SK-N-SH treated with all-trans-retinoic acid at 6 μM for 48 hours (cell line): ENCODE measurements around the gene STEAP3.

Experiments
- ATAC-seq: fragments of 200-7000 bp; cut with Tn5 transposase; 3 replicates; pipeline ENCODE4 v1.9.1; 2020; ENCODE audit warnings: mild to moderate bottlenecking, moderate library complexity
- ARNTL ChIP-seq: fragments of 450-650 bp; formaldehyde crosslinking; IDR thresholded peaks from 2 replicates; pipeline ENCODE4 v1.5.0; 2020; ENCODE audit warnings: low read depth, mild to moderate bottlenecking, moderate library complexity, borderline replicate concordance
- BACH2 ChIP-seq: fragments of 250-450 bp; sonication (Bioruptor Pico); IDR thresholded peaks from 2 replicates; pipeline ENCODE4 v1.9.0; 2021; ENCODE audit warnings: mild to moderate bottlenecking, borderline replicate concordance
- CSDC2 ChIP-seq: fragments of 250-450 bp; sonication (Bioruptor Pico); IDR thresholded peaks from 2 replicates; pipeline ENCODE4 v1.5.0; 2020; ENCODE audit warnings: mild to moderate bottlenecking, moderate library complexity
- CSRNP3 ChIP-seq: fragments of 250-450 bp; sonication (Bioruptor Pico); IDR thresholded peaks from 2 replicates; pipeline ENCODE4 v1.5.1; 2021; ENCODE audit warnings: mild to moderate bottlenecking, moderate library complexity
- ESRRG ChIP-seq: fragments of 250-450 bp; sonication (Bioruptor Pico); IDR thresholded peaks from 2 replicates; pipeline ENCODE4 v1.6.1; 2021; ENCODE audit warnings: mild to moderate bottlenecking
- GLIS3 ChIP-seq: fragments of 250-450 bp; sonication (Bioruptor Pico); IDR thresholded peaks from 2 replicates; pipeline ENCODE4 v1.5.0; 2020; ENCODE audit warnings: mild to moderate bottlenecking, moderate library complexity
- ISL1 ChIP-seq: fragments of 250-450 bp; sonication (Bioruptor Pico); IDR thresholded peaks from 2 replicates; pipeline ENCODE4 v2.1.2; 2022; ENCODE audit warnings: mild to moderate bottlenecking, moderate library complexity
- OSR1 ChIP-seq: fragments of 250-450 bp; sonication (Bioruptor Pico); IDR thresholded peaks from 2 replicates; pipeline ENCODE4 v1.8.0; 2022; ENCODE audit warnings: moderate library complexity, mild to moderate bottlenecking, inconsistent platforms
- PATZ1 ChIP-seq: fragments of 250-450 bp; sonication (Bioruptor Pico); IDR thresholded peaks from 2 replicates; pipeline ENCODE4 v1.8.0; 2020; ENCODE audit warnings: mild to moderate bottlenecking, moderate library complexity, borderline replicate concordance
- POU6F1 ChIP-seq: fragments of 250-450 bp; sonication (Bioruptor Pico); IDR thresholded peaks from 2 replicates; pipeline ENCODE4 v1.8.0; 2021; ENCODE audit warnings: low read depth, mild to moderate bottlenecking, moderate library complexity, borderline replicate concordance
- RARB ChIP-seq: fragments of 250-450 bp; sonication (Bioruptor Pico); IDR thresholded peaks from 2 replicates; pipeline ENCODE4 v1.8.0; 2021; ENCODE audit warnings: mild to moderate bottlenecking, moderate library complexity
- SNAI2 ChIP-seq: fragments of 250-450 bp; sonication (Bioruptor Pico); IDR thresholded peaks from 2 replicates; pipeline ENCODE4 v1.5.0; 2020; ENCODE audit warnings: mild to moderate bottlenecking, moderate library complexity
- TCF4 ChIP-seq: fragments of 250-450 bp; sonication (Bioruptor Pico); IDR thresholded peaks from 2 replicates; pipeline ENCODE4 v1.8.0; 2021; ENCODE audit warnings: mild to moderate bottlenecking, moderate library complexity, borderline replicate concordance
- TOX ChIP-seq: fragments of 250-450 bp; sonication (Bioruptor Pico); IDR thresholded peaks from 2 replicates; pipeline ENCODE4 v1.8.0; 2021; ENCODE audit warnings: mild to moderate bottlenecking, moderate library complexity, borderline replicate concordance
- TSHZ2 ChIP-seq: fragments of 250-450 bp; sonication (Bioruptor Pico); IDR thresholded peaks from 2 replicates; pipeline ENCODE4 v1.5.0; 2020; ENCODE audit warnings: mild to moderate bottlenecking, moderate library complexity
- ZC3H10 ChIP-seq: fragments of 250-450 bp; sonication (Bioruptor Pico); IDR thresholded peaks from 2 replicates; pipeline ENCODE4 v1.5.1; 2021; ENCODE audit warnings: mild to moderate bottlenecking, moderate library complexity
- ZFP3 ChIP-seq: fragments of 250-450 bp; sonication (Bioruptor Pico); IDR thresholded peaks from 2 replicates; pipeline ENCODE4 v1.5.0; 2020; ENCODE audit warnings: mild to moderate bottlenecking, moderate library complexity
- ZFP30 ChIP-seq: fragments of 450-650 bp; formaldehyde crosslinking; IDR thresholded peaks from 2 replicates; pipeline ENCODE4 v1.5.0; 2022; ENCODE audit warnings: mild to moderate bottlenecking, moderate library complexity
- ZNF565 ChIP-seq: fragments of 450-650 bp; formaldehyde crosslinking; conservative IDR thresholded peaks from 2 replicates; pipeline ENCODE4 v1.5.0; 2020; ENCODE audit warnings: low read depth, mild to moderate bottlenecking, moderate library complexity
- ZNF70 ChIP-seq: fragments of 450-650 bp; formaldehyde crosslinking; IDR thresholded peaks from 2 replicates; pipeline ENCODE4 v1.5.0; 2020; ENCODE audit warnings: mild to moderate bottlenecking, moderate library complexity
- ZNF8 ChIP-seq: fragments of 450-650 bp; formaldehyde crosslinking; IDR thresholded peaks from 2 replicates; pipeline ENCODE4 v1.5.0; 2020; ENCODE audit warnings: mild to moderate bottlenecking, moderate library complexity
- TF ChIP-seq, protein P1 (sequence below): fragments of 250-450 bp; sonication (Bioruptor Pico); IDR thresholded peaks from 2 replicates; pipeline ENCODE4 v1.5.1; 2020; ENCODE audit warnings: low read depth, mild to moderate bottlenecking, moderate library complexity

STEAP3 gene

DNA sequence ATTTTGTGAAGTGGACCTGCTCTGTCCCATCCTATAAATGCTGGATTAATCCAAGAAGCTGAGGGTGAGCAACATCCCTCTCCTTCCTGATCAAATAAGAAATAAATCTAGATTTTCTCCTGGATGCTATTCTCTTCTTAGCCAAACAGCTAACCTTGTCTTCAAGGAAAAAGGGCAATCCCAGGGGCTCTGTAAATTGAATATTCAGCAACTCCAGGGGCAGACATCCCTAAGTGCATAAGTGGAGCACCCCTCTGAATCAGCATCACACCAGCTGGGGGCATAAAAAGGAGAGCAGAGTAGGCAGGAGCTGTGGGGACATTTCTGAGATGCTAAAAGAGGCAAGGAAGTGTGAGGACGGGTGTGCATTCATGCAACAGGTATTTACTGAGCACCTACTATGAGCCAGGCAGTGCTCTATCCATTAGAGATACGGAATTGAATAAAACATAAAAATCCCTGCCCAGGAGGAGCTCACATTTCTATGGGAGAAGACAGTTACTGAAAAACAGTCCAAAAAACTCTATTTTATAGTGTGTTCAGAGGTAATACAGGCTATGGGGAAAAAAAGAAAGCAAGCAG lies 2.8 kb upstream of the STEAP3 start:
- ATAC-seq = no peak
- no peak for TF ChIP-seq CSDC2 (CRISPR knock-in tag)
- TF ChIP-seq ZNF8 (CRISPR knock-in tag) = no peak
- no peak for TF ChIP-seq ZNF70 (CRISPR knock-in tag)
- TF ChIP-seq ZFP3 (CRISPR knock-in tag) = no peak
- TF ChIP-seq POU6F1 (CRISPR knock-in tag) = no peak
- TF ChIP-seq ZC3H10 = no peak
- TF ChIP-seq, all 23 proteins: peak for 0

DNA sequence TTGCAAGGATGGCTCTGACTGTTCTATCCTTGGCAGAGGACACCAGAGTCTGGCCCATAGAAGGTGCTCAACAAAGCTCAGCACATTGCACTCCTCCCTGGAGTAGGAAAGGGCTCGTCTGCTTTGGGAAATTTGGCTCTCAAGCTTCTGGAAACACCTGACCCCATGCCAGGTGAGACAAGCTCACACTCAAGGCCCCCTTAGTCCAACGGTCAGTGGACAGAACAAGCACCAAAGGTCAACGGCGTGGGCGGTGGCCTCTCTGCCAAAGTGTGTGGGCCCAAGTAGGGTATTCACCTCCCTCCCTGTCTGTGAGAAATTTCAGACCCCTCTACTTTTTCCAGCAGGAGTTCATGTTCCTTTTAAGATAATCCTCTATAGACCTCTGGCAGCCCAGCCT lies 2.0 kb upstream of the STEAP3 start:
- ATAC-seq = no peak
- no peak for TF ChIP-seq ZNF8 (CRISPR knock-in tag)

DNA sequence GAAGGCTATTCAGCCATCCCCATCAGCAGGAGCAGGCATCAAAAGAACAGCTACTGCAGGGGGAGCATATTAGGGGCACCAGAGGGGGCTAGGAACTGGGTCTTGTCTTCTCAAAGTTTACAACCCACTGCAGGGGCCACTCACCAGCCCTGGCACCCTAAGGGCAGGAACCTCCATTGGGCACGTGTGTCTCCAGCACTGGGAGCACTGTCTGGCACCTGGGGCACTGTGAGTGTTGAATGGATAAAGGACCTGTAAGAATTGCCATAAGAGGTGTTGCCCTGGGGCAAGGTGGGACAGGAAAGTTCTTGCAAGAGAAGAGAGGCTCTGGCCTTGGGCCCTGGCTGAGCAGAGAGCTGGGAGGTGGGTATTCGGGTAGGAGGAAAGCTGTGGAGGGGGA lies 1.4 kb upstream of the STEAP3 start:
- ATAC-seq = no peak
- TF ChIP-seq OSR1 (CRISPR knock-in tag) (no peak), ESRRG (CRISPR knock-in tag) (no peak), ZNF70 (CRISPR knock-in tag) (no peak), ZNF565 (CRISPR knock-in tag) (no peak), ISL1 (CRISPR knock-in tag) (no peak), TSHZ2 (CRISPR knock-in tag) (no peak), CSRNP3 (CRISPR knock-in tag) (no peak), TCF4 (CRISPR knock-in tag) (no peak), ZFP3 (CRISPR knock-in tag) (no peak), CSDC2 (CRISPR knock-in tag) (no peak), GLIS3 (CRISPR knock-in tag) (no peak), ZC3H10 (no peak), SNAI2 (CRISPR knock-in tag) (no peak), ZNF8 (CRISPR knock-in tag) (no peak), RARB (CRISPR knock-in tag) (no peak)
- TF ChIP-seq, protein P1, sequence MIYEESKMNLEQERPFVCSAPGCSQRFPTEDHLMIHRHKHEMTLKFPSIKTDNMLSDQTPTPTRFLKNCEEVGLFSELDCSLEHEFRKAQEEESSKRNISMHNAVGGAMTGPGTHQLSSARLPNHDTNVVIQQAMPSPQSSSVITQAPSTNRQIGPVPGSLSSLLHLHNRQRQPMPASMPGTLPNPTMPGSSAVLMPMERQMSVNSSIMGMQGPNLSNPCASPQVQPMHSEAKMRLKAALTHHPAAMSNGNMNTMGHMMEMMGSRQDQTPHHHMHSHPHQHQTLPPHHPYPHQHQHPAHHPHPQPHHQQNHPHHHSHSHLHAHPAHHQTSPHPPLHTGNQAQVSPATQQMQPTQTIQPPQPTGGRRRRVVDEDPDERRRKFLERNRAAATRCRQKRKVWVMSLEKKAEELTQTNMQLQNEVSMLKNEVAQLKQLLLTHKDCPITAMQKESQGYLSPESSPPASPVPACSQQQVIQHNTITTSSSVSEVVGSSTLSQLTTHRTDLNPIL = no peak

DNA sequence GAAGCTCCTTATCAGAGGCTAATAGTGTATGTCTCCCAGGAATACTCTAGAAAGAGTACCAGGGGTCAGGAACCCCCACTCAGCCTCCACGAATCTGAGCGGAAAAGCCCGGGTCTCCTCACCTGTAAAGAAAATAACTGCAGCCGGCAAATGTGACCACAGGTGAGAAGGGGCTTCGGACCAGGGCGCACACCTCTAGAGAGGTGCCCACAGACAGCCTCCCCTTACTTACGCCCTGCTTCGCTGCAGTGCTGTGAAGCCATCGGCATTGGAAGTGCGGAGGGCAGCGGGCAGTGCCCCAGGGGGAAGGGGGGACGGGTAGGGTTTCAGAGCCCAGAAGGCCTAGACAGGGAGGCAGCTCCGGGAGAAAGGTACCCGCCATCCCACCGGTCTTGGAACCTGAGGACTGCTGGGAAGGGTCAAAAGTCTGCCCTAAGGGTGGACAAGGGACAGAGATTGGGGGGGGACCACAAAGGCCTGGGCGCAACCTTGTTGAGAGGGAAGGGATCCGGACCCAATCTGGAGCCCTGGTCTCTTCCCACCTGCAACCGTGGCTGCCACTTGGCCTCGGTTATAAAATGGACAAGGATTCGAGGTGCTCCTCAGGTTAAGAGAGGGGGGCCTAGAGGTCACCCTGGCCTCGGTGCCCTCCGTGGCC lies 642 bp upstream of the STEAP3 start:
- ATAC-seq = no peak
- TF ChIP-seq CSDC2 (CRISPR knock-in tag) (no peak), RARB (CRISPR knock-in tag) (no peak), ZFP30 (CRISPR knock-in tag) (no peak), TSHZ2 (CRISPR knock-in tag) (no peak), ESRRG (CRISPR knock-in tag) (no peak), ISL1 (CRISPR knock-in tag) (no peak), ARNTL (CRISPR knock-in tag) (no peak), SNAI2 (CRISPR knock-in tag) (no peak), TCF4 (CRISPR knock-in tag) (no peak), BACH2 (CRISPR knock-in tag) (no peak), ZNF8 (CRISPR knock-in tag) (no peak), GLIS3 (CRISPR knock-in tag) (no peak), OSR1 (CRISPR knock-in tag) (no peak), TOX (CRISPR knock-in tag) (no peak), PATZ1 (CRISPR knock-in tag) (no peak)
